Measurements from ENCODE around the gene OPN1MW2.
"Not testable (repeated sequence)": the region's sequence is repeated elsewhere in the genome, so short reads cannot be mapped to it uniquely, and the experiment has no call there.

Gene OPN1MW2

DNA sequence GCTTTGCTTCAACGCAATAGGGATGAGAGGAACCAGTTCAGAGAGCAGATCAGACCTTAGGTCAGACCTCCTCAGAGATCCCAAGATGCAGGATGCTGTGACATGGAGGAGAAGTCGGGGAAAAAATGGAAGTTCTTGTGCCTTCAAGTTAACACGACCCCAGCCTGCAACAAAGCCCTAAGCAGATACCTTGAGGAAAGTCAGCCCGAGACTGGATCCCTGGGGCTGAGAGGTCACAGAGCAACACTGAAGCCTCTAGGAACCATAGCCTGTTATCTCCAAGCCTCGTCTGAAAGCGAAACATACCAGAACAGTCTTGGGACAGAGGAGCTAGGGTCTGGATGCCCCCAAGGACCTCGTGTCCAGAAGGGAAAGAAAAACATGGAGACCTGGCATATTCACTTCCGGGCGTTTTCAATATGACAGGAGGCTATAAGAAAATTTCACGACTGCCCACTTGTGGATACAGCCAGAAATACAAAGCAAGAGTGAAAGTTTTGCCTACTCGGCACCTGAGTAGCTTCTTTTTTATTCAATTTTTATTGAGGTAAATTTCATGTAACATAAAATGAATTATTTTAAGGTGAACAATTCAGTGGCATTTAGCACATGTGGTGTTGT is 19.5 kb downstream of the OPN1MW2 start:
- CTCF ChIA-PET; DNase-seq (ENCODE audit: extremely low spot score); POLR2A ChIA-PET: not testable (repeated sequence)
- 0 out of 2 replicates have a peak, but pooled peaks have one; percentile 20 for TF ChIP-seq L3MBTL2 (conservative IDR thresholded peaks at IDR 0.05)

- CTCF ChIA-PET = interaction anchor here (0.6 to 1.0 kb wide), 4 partner anchors 55 to 147 kb away, joined by 3 to 6 read pairs (median 4); partner anchors contain the start of gene TEX28
Measured at GRCh38 chrX:154239982-154240503, 20.5 kb downstream of the OPN1MW2 start.

DNA sequence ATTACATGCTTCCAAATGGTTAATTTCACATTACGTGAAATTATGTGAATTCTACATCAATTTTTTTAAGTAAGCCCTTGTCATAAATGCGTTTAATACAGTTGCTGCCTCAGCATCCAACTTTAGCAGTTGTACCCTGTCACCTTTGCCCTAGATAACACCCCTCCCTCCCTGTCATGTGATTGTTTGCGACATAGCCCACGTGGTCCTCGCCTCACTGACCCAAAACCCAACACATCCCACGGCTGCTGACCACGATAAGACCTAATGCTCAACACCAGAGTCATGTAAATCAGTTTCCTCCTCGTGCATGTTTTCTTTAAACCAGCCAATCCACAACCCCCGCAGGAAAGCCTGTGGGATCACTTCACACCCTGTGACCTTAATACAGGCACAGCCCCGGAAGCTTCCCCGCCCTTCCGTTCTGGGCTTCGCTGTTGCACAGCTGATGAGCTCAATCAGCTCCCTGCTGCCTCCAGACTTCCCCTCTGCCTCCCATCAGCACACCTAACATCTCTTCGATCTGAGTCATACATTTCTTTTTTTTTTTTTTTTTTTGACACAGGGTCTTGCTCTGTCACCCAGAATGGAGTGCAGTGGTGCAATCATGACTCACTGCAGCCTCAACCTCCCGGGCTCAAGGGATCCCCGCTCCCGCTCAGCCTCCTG is 28.0 kb downstream of the OPN1MW2 start:
- DNase-seq (ENCODE audit: extremely low spot score); CTCF ChIA-PET; POLR2A ChIA-PET: not testable (repeated sequence)

More at GRCh38 chrX:154239982-154240503, 20.5 kb downstream of the OPN1MW2 start:
- POLR2A ChIA-PET; DNase-seq (ENCODE audit: extremely low spot score): not testable (repeated sequence)

DNA sequence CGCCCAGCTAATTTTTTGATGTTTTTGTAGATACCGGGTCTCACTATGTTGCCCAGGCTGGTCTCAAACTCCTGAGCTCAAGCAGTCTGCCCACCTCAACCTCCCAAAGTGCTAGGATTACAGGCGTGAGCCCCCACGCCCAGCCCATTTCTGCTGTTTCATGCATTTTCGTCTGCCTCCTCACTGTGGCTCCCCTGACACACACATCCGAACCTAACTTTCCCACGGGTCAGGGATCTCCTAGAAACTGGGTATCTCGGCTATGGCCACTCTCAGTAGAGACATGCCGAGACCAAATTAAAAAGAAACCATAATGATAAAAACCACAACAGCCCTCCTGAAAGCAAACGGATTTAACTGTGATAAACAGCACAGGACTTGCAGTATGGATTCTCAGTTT is 28.5 kb downstream of the OPN1MW2 start:
- DNase-seq (ENCODE audit: extremely low spot score); POLR2A ChIA-PET; CTCF ChIA-PET: not testable (repeated sequence)

- CTCF ChIA-PET; POLR2A ChIA-PET; DNase-seq (ENCODE audit: extremely low spot score): not testable (repeated sequence)
Measured at GRCh38 chrX:154257282-154257681, 37.7 kb downstream of the OPN1MW2 start, which contains the start of gene OPN1MW3. OPN1MW3 (plus strand) TSS chrX:154257582; CDS start chrX:154257620, 38 bp downstream.

DNA sequence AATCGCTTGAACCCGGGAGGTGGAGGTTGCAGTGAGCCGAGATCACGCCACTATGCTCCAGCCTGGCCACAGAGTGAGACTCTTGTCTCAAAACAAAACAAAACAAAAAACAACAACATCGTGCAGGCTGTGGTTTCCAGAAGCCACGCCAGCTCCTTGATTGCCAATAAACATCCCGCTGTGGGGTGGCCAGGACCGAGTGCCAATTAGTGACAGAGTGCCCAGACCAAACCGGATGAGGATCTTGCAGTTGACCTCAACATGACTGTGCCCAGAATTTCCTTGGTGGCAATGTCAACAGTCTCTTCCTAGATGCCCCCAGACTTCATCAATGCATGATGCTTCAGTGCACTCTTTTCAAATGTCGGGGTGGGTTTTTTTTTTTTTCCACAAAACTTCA is 39.2 kb downstream of the OPN1MW2 start:
- CTCF ChIA-PET; DNase-seq (ENCODE audit: extremely low spot score); POLR2A ChIA-PET: not testable (repeated sequence)

DNA sequence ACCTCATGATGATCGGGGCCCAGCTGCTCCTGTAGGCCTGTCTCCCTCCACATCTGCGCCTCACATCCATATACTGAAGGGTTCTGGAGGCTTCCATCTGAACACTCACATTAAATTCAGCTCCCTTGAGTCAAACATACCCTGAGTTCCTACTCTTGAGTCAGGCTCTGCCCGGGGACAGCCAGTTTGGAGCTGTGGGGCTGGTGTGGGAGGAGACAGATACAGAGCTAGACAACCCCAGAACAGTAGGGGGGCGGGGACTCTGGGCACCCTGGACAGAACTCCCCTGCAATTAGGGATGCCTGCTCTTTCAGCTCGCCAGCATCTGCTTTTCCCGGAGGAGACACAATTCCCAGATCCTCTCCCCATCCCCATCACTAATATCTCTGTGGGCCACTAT is 43.5 kb downstream of the OPN1MW2 start:
- POLR2A ChIA-PET = not testable (repeated sequence)

GRCh38 chrX:154269245-154269644 is 49.7 kb downstream of the OPN1MW2 start:
- POLR2A ChIA-PET; CTCF ChIA-PET; DNase-seq (ENCODE audit: extremely low spot score): not testable (repeated sequence)

More for the DNA sequence above, 43.5 kb downstream of the OPN1MW2 start:
- CTCF ChIA-PET; DNase-seq (ENCODE audit: extremely low spot score): not testable (repeated sequence)
